HT1080 (cell line): ENCODE data around the gene TMEM45A. TPM values are rescaled to one million over a fixed set of nuclear protein-coding genes. Genes with fewer than 3 reads are reported as not detected.
"Not testable (repeated sequence)": the region's sequence is repeated elsewhere in the genome, so short reads cannot be mapped to it uniquely, and the experiment has no call there.

Experiments used
- DNase-seq: peaks from one replicate; pipeline ENCODE4 v3.0.0-alpha.2; 2015; ENCODE audit warnings: low read depth
- polyA plus RNA-seq, 2 experiments: library from polyadenylated mRNA; depleted of rRNA; stranded (reverse); fragments of >200 nt; gene quantifications; 2 replicates each; pipeline ENCODE4 v1.2.3, GENCODE V29; 2015
- total RNA-seq: library from RNA; depleted of rRNA; stranded (reverse); fragments of >200 nt; shearing (Covaris generic); gene quantifications from 2 replicates; pipeline ENCODE4 v1.2.3, GENCODE V29; 2014; rRNA removed

Gene TMEM45A
- total RNA-seq, result 0.87 and 1.4 TPM in 2 replicates
- 2.3 and 4.6 TPM in 2 replicates for polyA plus RNA-seq (2015; cell fraction: cytosol; rRNA removed)
- polyA plus RNA-seq (2015; cell fraction: nucleus; rRNA removed), result 3.7 and 4.8 TPM in 2 replicates

GRCh38 chr3:100492059-100493006 lies at the start of gene TMEM45A:
TMEM45A (plus strand) TSS chr3:100492619; CDS start chr3:100555212, 62,593 bp downstream.
- peak; percentile 94 for DNase-seq

GRCh38 chr3:100443690-100444089 lies 48.7 kb upstream of the TMEM45A start:
- no peak for DNase-seq

- not testable (repeated sequence) for DNase-seq
Observed at GRCh38 chr3:100447067-100447466, 45.4 kb upstream of the TMEM45A start.

GRCh38 chr3:100448079-100448478 lies 44.3 kb upstream of the TMEM45A start:
- DNase-seq, result no peak

GRCh38 chr3:100449214-100449613 lies 43.2 kb upstream of the TMEM45A start:
- no peak for DNase-seq

- DNase-seq, result no peak
Observed at GRCh38 chr3:100454677-100455076, 37.7 kb upstream of the TMEM45A start.

GRCh38 chr3:100455841-100456550 lies 36.4 kb upstream of the TMEM45A start:
- DNase-seq, result no peak

- no peak for DNase-seq
Observed at GRCh38 chr3:100456745-100457144, 35.7 kb upstream of the TMEM45A start.

- DNase-seq, result no peak
Observed at GRCh38 chr3:100457811-100458210, 34.6 kb upstream of the TMEM45A start.

- DNase-seq, result no peak
Observed at GRCh38 chr3:100458814-100459213, 33.6 kb upstream of the TMEM45A start.

GRCh38 chr3:100463002-100463401 lies 29.4 kb upstream of the TMEM45A start:
- peak; percentile 55 for DNase-seq

GRCh38 chr3:100463646-100464155 lies 28.7 kb upstream of the TMEM45A start:
- DNase-seq, result no peak

GRCh38 chr3:100465892-100466777 lies 26.3 kb upstream of the TMEM45A start:
- no peak for DNase-seq

GRCh38 chr3:100467133-100467532 lies 25.3 kb upstream of the TMEM45A start:
- DNase-seq, result no peak

- no peak for DNase-seq
Observed at GRCh38 chr3:100468676-100469075, 23.7 kb upstream of the TMEM45A start.

- no peak for DNase-seq
Observed at GRCh38 chr3:100470951-100471350, 21.5 kb upstream of the TMEM45A start.

- no peak for DNase-seq
Observed at GRCh38 chr3:100471444-100471843, 21.0 kb upstream of the TMEM45A start.

GRCh38 chr3:100477851-100478360 lies 14.5 kb upstream of the TMEM45A start:
- DNase-seq, result not testable (repeated sequence)

GRCh38 chr3:100478521-100478920 lies 13.9 kb upstream of the TMEM45A start:
- not testable (repeated sequence) for DNase-seq

- DNase-seq, result no peak
Observed at GRCh38 chr3:100480081-100480480, 12.3 kb upstream of the TMEM45A start.

GRCh38 chr3:100482176-100482575 lies 10.2 kb upstream of the TMEM45A start:
- DNase-seq, result no peak
